Spleen (tissue), 7 donors: ENCODE measurements around the gene COA1.

Source experiments
- CTCF ChIP-seq, 11 experiments: fragments of 200-600 bp in 7 of 11; fragments of 450-650 bp in 4 of 11; sonication (generic) in 4 of 11; IDR thresholded peaks in 8 of 11; conservative IDR thresholded peaks in 3 of 11; 1 replicate in 7 of 11; 2 replicates in 4 of 11; pipeline versions ENCODE4 v1.4.0 to v1.8.0; 2016 to 2021; ENCODE audit warnings: antibody characterized with exemption in 11 of 11, inconsistent platforms in 4 of 11, mild to moderate bottlenecking in 1 of 11
- POLR2A ChIP-seq, 3 donors: fragments of 450-650 bp; IDR thresholded peaks; one replicate each; pipeline ENCODE4 v1.5.1; 2017; ENCODE audit warnings: antibody characterized with exemption in 3 of 3, mild to moderate bottlenecking in 1 of 3
- donor health status: DM: no; HTN: no; CAD: no; lungs with moderate emphysema.
- donor health status: DM: no; HTN: no; CAD: no.
- donor health status: DM: no; HTN: no; CAD: no.

- TF ChIP-seq POLR2A (IDR thresholded peaks at IDR 0.05) (no peak), CTCF (IDR thresholded peaks at IDR 0.05 in 8 of 11, conservative IDR thresholded peaks at IDR 0.05 in 3 of 11) (no peak)
Measured at GRCh38 chr7:43592326-43592725, 137.0 kb downstream of the COA1 start.
